K562 (cell line): Measurements from ENCODE around the gene STT3A. TPM values are rescaled to one million over a fixed set of nuclear protein-coding genes. Genes with fewer than 3 reads are reported as not detected.

Experiments
- ATAC-seq: fragments of 200-7000 bp; cut with Tn5 transposase; 3 replicates; pipeline ENCODE4 v1.9.1; 2020; ENCODE audit warnings: moderate library complexity
- BruUV-seq: library from RNA; stranded (reverse); fragments of 400-500 nt; replicated peaks from 2 replicates; lab custom pipeline; 2021; lab: Mats Ljungman, UMichigan
- CTCF ChIA-PET: fragments of 300-600 bp; formaldehyde crosslinking; extraction: SDS; loops from one replicate; lab custom pipeline; 2021; ENCODE audit warnings: low intra/inter-chr PET ratio; lab: Yijun Ruan, JAX
- POLR2A ChIA-PET: fragments of 300-600, 350-650 bp; sonication (Branson Sonifier 250); formaldehyde crosslinking; extraction: SDS; loops from one replicate; lab custom pipeline; 2021; ENCODE audit warnings: antibody characterized with exemption, inconsistent platforms; lab: Yijun Ruan, JAX
- DNase-seq, 4 experiments: peaks; one replicate each; pipeline versions ENCODE4 v3.0.0 to v3.0.0-alpha.2; 2011 to 2018; ENCODE audit warnings: low spot score in 3 of 4, mixed read lengths in 3 of 4; ENCODE audit errors: extremely low read depth in 1 of 4
- FAIRE-seq: peaks from 2 replicates; lab custom pipeline; 2011; peaks lifted over from hg19 to GRCh38; lab: Jason Lieb, UNC
- H2AFZ ChIP-seq: 2 replicates; pipeline ENCODE4 v1.6.0; 2011; ENCODE audit warnings: low read depth, low read length, control low read depth, inconsistent platforms
- H3K27ac ChIP-seq: fragments of 200-600 bp; 3 replicates; pipeline ENCODE4 v1.8.0; 2011; ENCODE audit warnings: low read depth, mild to moderate bottlenecking, control low read depth, inconsistent platforms, low read length, moderate library complexity, mixed read lengths; ENCODE audit errors: extremely low read depth
- H3K27me3 ChIP-seq, 2 experiments: fragments of 300-600 bp in 1 of 2; 2 replicates in 1 of 2; 3 replicates in 1 of 2; pipeline versions ENCODE4 v1.6.0 to v1.8.0; 2011; ENCODE audit warnings: inconsistent platforms in 2 of 2, low read length in 2 of 2, mild to moderate bottlenecking in 1 of 2, mixed read lengths in 1 of 2, moderate library complexity in 1 of 2; ENCODE audit not compliant: control insufficient read depth in 2 of 2, insufficient read depth in 2 of 2
- H3K36me3 ChIP-seq: fragments of 300-600 bp; 3 replicates; pipeline ENCODE4 v1.8.0; 2011; ENCODE audit warnings: mild to moderate bottlenecking, low read length, inconsistent platforms; ENCODE audit not compliant: control insufficient read depth, insufficient read depth
- H3K4me1 ChIP-seq, 2 experiments: fragments of 200-600 bp in 1 of 2; replicated peaks in 1 of 2; 2 replicates in 1 of 2; 3 replicates in 1 of 2; pipeline versions ENCODE4 v1.5.1 to v1.8.0; 2011; ENCODE audit warnings: inconsistent platforms in 2 of 2, low read length in 2 of 2, mild to moderate bottlenecking in 1 of 2, mixed read lengths in 1 of 2, moderate library complexity in 1 of 2; ENCODE audit not compliant: control insufficient read depth in 2 of 2, insufficient read depth in 2 of 2
- H3K4me2 ChIP-seq: 2 replicates; pipeline ENCODE4 v1.6.1; 2011; ENCODE audit warnings: low read length, control low read depth, inconsistent platforms, mixed read lengths; ENCODE audit not compliant: insufficient read depth
- H3K4me3 ChIP-seq: fragments of 200-600 bp; sonication (generic), shearing (Covaris generic); 2 replicates; pipeline ENCODE4 v1.5.1; 2016; ENCODE audit warnings: control low read depth, inconsistent platforms
- H3K79me2 ChIP-seq: fragments of 200-600 bp; 3 replicates; pipeline ENCODE4 v1.8.0; 2011; ENCODE audit warnings: low read length, inconsistent platforms; ENCODE audit not compliant: control insufficient read depth, insufficient read depth
- H3K9ac ChIP-seq, 2 experiments: 2 replicates each; pipeline versions ENCODE4 v1.6.0 to v1.6.1; 2011; ENCODE audit warnings: low read depth in 2 of 2, low read length in 2 of 2, control low read depth in 1 of 2, inconsistent platforms in 1 of 2, mild to moderate bottlenecking in 1 of 2, mixed read lengths in 1 of 2; ENCODE audit not compliant: insufficient read depth in 1 of 2
- H3K9me1 ChIP-seq: one replicate; pipeline ENCODE4 v1.6.0; 2011; ENCODE audit warnings: inconsistent platforms, mild to moderate bottlenecking, low read length, moderate library complexity; ENCODE audit not compliant: control insufficient read depth, insufficient read depth
- H3K9me3 ChIP-seq: replicated peaks from 2 replicates; pipeline ENCODE4 v1.5.1; 2011; ENCODE audit warnings: low read depth, low read length, inconsistent platforms; ENCODE audit not compliant: control insufficient read depth, insufficient read depth
- H4K20me1 ChIP-seq: replicated peaks from 2 replicates; pipeline ENCODE4 v1.6.1; 2011; ENCODE audit warnings: low read length, inconsistent platforms, mixed read lengths; ENCODE audit not compliant: control insufficient read depth, insufficient read depth
- ARHGAP35 ChIP-seq: fragments of 450-650 bp; IDR thresholded peaks from 2 replicates; pipeline ENCODE4 v1.6.1; 2018; ENCODE audit not compliant: partially characterized antibody
- BMI1 ChIP-seq: fragments of 150-350 bp; IDR thresholded peaks from 2 replicates; pipeline ENCODE4 v1.6.1; 2014; ENCODE audit warnings: low read length
- CEBPB ChIP-seq: fragments of 450-650 bp; IDR thresholded peaks from 2 replicates; pipeline ENCODE4 v1.6.1; 2016; ENCODE audit warnings: missing genetic modification characterization, missing compliant biosample characterization
- CGGBP1 ChIP-seq: fragments of 250-450 bp; sonication (Bioruptor Pico); IDR thresholded peaks from 2 replicates; pipeline ENCODE4 v1.9.0; 2021; ENCODE audit warnings: mild to moderate bottlenecking
- FOSL1 ChIP-seq: fragments of 200-800 bp; sonication (Bioruptor generic); conservative IDR thresholded peaks from 2 replicates; pipeline ENCODE4 v1.6.1; 2016; ENCODE audit warnings: missing genetic modification characterization, missing compliant biosample characterization
- HEY1 ChIP-seq: fragments of 250-450 bp; sonication (Bioruptor Pico); IDR thresholded peaks from 2 replicates; pipeline ENCODE4 v1.5.0; 2020; ENCODE audit warnings: mild to moderate bottlenecking, moderate library complexity, borderline replicate concordance
- HLTF ChIP-seq: fragments of 450-650 bp; IDR thresholded peaks from 2 replicates; pipeline ENCODE4 v1.6.1; 2016
- KLF6 ChIP-seq: fragments of 250-450 bp; sonication (Bioruptor Pico); IDR thresholded peaks from 2 replicates; pipeline ENCODE4 v1.4.0; 2020; ENCODE audit warnings: mild to moderate bottlenecking, moderate library complexity, borderline replicate concordance
- OTX1 ChIP-seq: fragments of 450-650 bp; formaldehyde crosslinking; IDR thresholded peaks from 2 replicates; pipeline ENCODE4 v1.4.0; 2022; ENCODE audit warnings: mild to moderate bottlenecking
- PHF21A ChIP-seq: fragments of 450-650 bp; IDR thresholded peaks from 2 replicates; pipeline ENCODE4 v1.6.1; 2017; ENCODE audit warnings: low read depth, borderline replicate concordance
- PML ChIP-seq: IDR thresholded peaks from 2 replicates; pipeline ENCODE4 v1.6.1; 2012; ENCODE audit warnings: low read length, inconsistent platforms
- PTTG1 ChIP-seq: fragments of 450-650 bp; IDR thresholded peaks from 2 replicates; pipeline ENCODE4 v1.6.1; 2016; ENCODE audit warnings: low read depth, mild to moderate bottlenecking, missing genetic modification characterization, missing compliant biosample characterization
- RCOR1 ChIP-seq, 2 experiments: IDR thresholded peaks; 2 replicates each; pipeline ENCODE4 v1.6.1; 2012; ENCODE audit warnings: low read depth in 2 of 2, low read length in 2 of 2, borderline replicate concordance in 1 of 2, improper control_type of control experiment in 1 of 2
- RNF2 ChIP-seq: sonication (generic); IDR thresholded peaks from 2 replicates; pipeline ENCODE4 v1.6.1; 2016
- SAP30 ChIP-seq: fragments of 200-600 bp; sonication (generic); IDR thresholded peaks from 2 replicates; pipeline ENCODE4 v1.6.1; 2012; ENCODE audit warnings: borderline replicate concordance, low read depth, mild to moderate bottlenecking, moderate library complexity, low read length, control low read depth, inconsistent platforms; ENCODE audit not compliant: insufficient read depth, poor library complexity, severe bottlenecking
- THRB ChIP-seq: fragments of 450-650 bp; formaldehyde crosslinking; conservative IDR thresholded peaks from 2 replicates; pipeline ENCODE4 v1.4.0; 2022; ENCODE audit warnings: mild to moderate bottlenecking, missing genetic modification characterization
- ZBTB1 ChIP-seq: sonication (generic); formaldehyde crosslinking; IDR thresholded peaks from 2 replicates; pipeline ENCODE4 v1.8.1; 2023; ENCODE audit warnings: missing genetic modification reagents, low read depth, mild to moderate bottlenecking, borderline replicate concordance
- ZNF133 ChIP-seq: fragments of 250-450 bp; sonication (Bioruptor Pico); IDR thresholded peaks from 2 replicates; pipeline ENCODE4 v1.4.0; 2020; ENCODE audit warnings: mild to moderate bottlenecking
- ZNF217 ChIP-seq: sonication (generic); formaldehyde crosslinking; IDR thresholded peaks from 2 replicates; pipeline ENCODE4 v1.8.0; 2022; ENCODE audit warnings: mild to moderate bottlenecking, missing genetic modification reagents
- WGBS: fragments of 100-300 bp; shearing (Covaris generic); methylation state at CpG from one replicate; pipeline ENCODE4 v1.1.6; 2016; ENCODE audit warnings: low coverage, mixed read lengths; ENCODE audit not compliant: insufficient coverage; ENCODE audit errors: missing lambda C conversion rate; 5-methylcytosine and 5-hydroxymethylcytosine counted together
- in situ Hi-C: fragments of 300-500 bp; cut with MboI; formaldehyde crosslinking; loops from 4 replicates; pipeline ENCODE4 v1.15.0; 2018; ENCODE audit warnings: inconsistent platforms, mixed read lengths
- intact Hi-C: fragments of 100-400 bp; cut with micrococcal nuclease; formaldehyde crosslinking; loops from 2 replicates; pipeline ENCODE4 v1.14.2; 2022
- polyA plus RNA-seq, 8 experiments: library from polyadenylated mRNA; depleted of rRNA in 4 of 8; stranded (reverse) in 5 of 8; unstranded in 3 of 8; fragments of >200 nt; fragmentation: Nextera tagmentation in 2 of 8; fragmentation: Illumina TruSeq in 1 of 8; extraction: Ambion mirVana in 2 of 8; extraction: Trizol in 1 of 8; gene quantifications; 2 replicates each; pipeline versions ENCODE4 v1.2.1 to v1.2.3, GENCODE V29; 2011 to 2014; ENCODE audit warnings: inconsistent platforms in 1 of 8, missing spikeins in 1 of 8
- total RNA-seq, 7 experiments: library from RNA; depleted of rRNA in 6 of 7; stranded (reverse); fragments of >200 nt in 6 of 7; fragmentation: Illumina TruSeq in 2 of 7; extraction: Trizol in 2 of 7; gene quantifications; 2 replicates each; pipeline versions ENCODE4 v1.2.1 to v1.2.3, GENCODE V29; 2011 to 2021; ENCODE audit warnings: low replicate concordance in 1 of 7

The STT3A gene
- total and polyA plus RNA-seq, 9 of the 15 experiments (the other 6 are each of a cell fraction or from before 2014, with no cell fraction given), result 70.7 to 330 (median 192) TPM

- TF ChIP-seq ZNF217 (CRISPR knock-in tag), result no peak
Observed at GRCh38 chr11:125625630-125626287, 33.1 kb downstream of the STT3A start (continued).

- Histone ChIP-seq H2AFZ (peak overlapping the region; percentile 94), H4K20me1 (no peaks in the 10 kb centered on the region), H3K27me3 (no peaks in the 10 kb centered on the region), H3K36me3 (peaks cover 60% of the 10 kb centered on the region), H3K4me3 (peak overlapping the region; percentile 80), H3K9ac (peak overlapping the region; percentile 93 to 96), H3K27ac (peak overlapping the region; percentile 93), H3K4me2 (peak overlapping the region; percentile 98), H3K9me1 (no peaks in the 10 kb centered on the region), H3K4me1 (peaks cover 9 to 10% of the 10 kb centered on the region in 2 experiments), H3K9me3 (no peaks in the 10 kb centered on the region), H3K79me2 (peaks cover 55% of the 10 kb centered on the region)
- intact Hi-C loops (loop anchor here (5.0 kb wide), 4 partner anchors 34 to 246 kb away; partner anchors contain the start of gene STT3A), in situ Hi-C loops (no loop called here)
- 0% methylated on average over 14 of the region's 18 CpGs for WGBS
- FAIRE-seq (no peak), ATAC-seq (peak; percentile 77), DNase-seq (peak in 2 of 4 experiments; percentile 75 to 76)
- ChIA-PET POLR2A (interaction anchor here (1.1 to 3.6 kb wide), 6 partner anchors 9 to 57 kb away, joined by 4 to 13 read pairs (median 7); partner anchors contain the start of genes EI24 and STT3A), CTCF (no interaction called here)
- TSS peak; percentile 60 for BruUV-seq
- TF ChIP-seq ARHGAP35 (no peak), PML (no peak), PHF21A (peak; percentile 81; the same call in 1 of the 2 replicates), BMI1 (0 out of 2 replicates have a peak, but pooled peaks have one; percentile 6), SAP30 (peak; percentile 46), HEY1 (no peak), KLF6 (0 out of 2 replicates have a peak, but pooled peaks have one; percentile 45), FOSL1 (tag) (no peak), THRB (CRISPR knock-in tag) (0 out of 2 replicates have a peak, but pooled peaks have one; percentile 31), RNF2 (no peak), ZNF133 (CRISPR knock-in tag) (no peak), CGGBP1 (no peak), HLTF (no peak), OTX1 (CRISPR knock-in tag) (peak; percentile 57; the same call in 1 of the 2 replicates), ZBTB1 (CRISPR knock-in tag) (no peak), PTTG1 (tag) (no peak), CEBPB (peak; percentile 90), RCOR1 (IDR thresholded peaks at IDR 0.05; ENCODE audit: borderline replicate concordance in 1 of 2, low read depth in 2 of 2, low read length in 2 of 2) (peak; percentile 44 to 49; a peak in 3 of 4 replicates)
Observed at GRCh38 chr11:125626288-125626950, 33.8 kb downstream of the STT3A start.
